Placental pericyte (primary cell): ENCODE measurements around the gene ATP4B. TPM values are rescaled to one million over a fixed set of nuclear protein-coding genes. Genes with fewer than 3 reads are reported as not detected.

ENCODE experiments used
- total RNA-seq: library from RNA; depleted of rRNA; stranded (reverse); fragments of >200 nt; gene quantifications from 2 replicates; pipeline ENCODE4 v1.2.3, GENCODE V29; 2012

The ATP4B gene
- not detected in 2 replicates for total RNA-seq

GRCh38 chr13:113657851-113658741, at the start of gene ATP4B:
Gene ATP4B, minus strand, starts transcription at chr13:113658198. Its CDS starts 54 bp downstream, at chr13:113658144.

GRCh38 chr13:113666951-113667701, 9.1 kb upstream of the ATP4B start, which contains the start of gene GRK1:
Gene GRK1, plus strand, starts transcription at chr13:113667219. Its CDS starts 168 bp downstream, at chr13:113667387.

Other genes with a start within 250 kb of the ATP4B start
- gene ADPRHL1, start 204.7 kb downstream of the ATP4B start, total RNA-seq, result 3.3 and 9.2 TPM in 2 replicates
- gene DCUN1D2, start 167.5 kb downstream of the ATP4B start, total RNA-seq, result 9.7 and 11.6 TPM in 2 replicates
- 47.1 and 117 TPM in 2 replicates for gene TFDP1, start 73.4 kb downstream of the ATP4B start, total RNA-seq
- under 0.01 TPM in 1 of 2 replicates, not detected in the other for gene GRK1, start 9.0 kb upstream of the ATP4B start, total RNA-seq
- gene TMEM255B, start 101.0 kb upstream of the ATP4B start, total RNA-seq, result 0.66 and 2.4 TPM in 2 replicates
- 184 and 227 TPM in 2 replicates for gene GAS6, start 205.9 kb upstream of the ATP4B start, total RNA-seq